Suprapubic skin (tissue), 4 donors: ENCODE data around the gene PPP3CB. TPM values are rescaled to one million over a fixed set of nuclear protein-coding genes. Genes with fewer than 3 reads are reported as not detected.

ENCODE experiments used
- DNase-seq, 2 donors: peaks; one replicate each; pipeline ENCODE4 v3.0.0-alpha.2; 2019; ENCODE audit warnings: low spot score in 2 of 2
- H3K27ac ChIP-seq: fragments of 200-600 bp; sonication (generic); one replicate; pipeline ENCODE4 v1.5.1; 2019
- H3K27me3 ChIP-seq: fragments of 200-600 bp; sonication (generic); one replicate; pipeline ENCODE4 v1.5.1; 2019
- H3K36me3 ChIP-seq: fragments of 200-600 bp; sonication (generic); one replicate; pipeline ENCODE4 v1.5.1; 2019
- H3K4me1 ChIP-seq: fragments of 200-600 bp; sonication (generic); one replicate; pipeline ENCODE4 v1.5.1; 2019
- H3K4me3 ChIP-seq: fragments of 200-600 bp; sonication (generic); one replicate; pipeline ENCODE4 v1.5.1; 2019; ENCODE audit warnings: mild to moderate bottlenecking
- H3K9me3 ChIP-seq: fragments of 200-600 bp; sonication (generic); one replicate; pipeline ENCODE4 v1.5.1; 2019
- EP300 ChIP-seq: sonication (generic); formaldehyde crosslinking; IDR thresholded peaks from one replicate; pipeline ENCODE4 v1.6.1; 2017; ENCODE audit warnings: antibody characterized with exemption
- POLR2A ChIP-seq, 2 donors: fragments of 450-650 bp; IDR thresholded peaks; one replicate each; pipeline ENCODE4 v1.6.1; 2017; ENCODE audit warnings: antibody characterized with exemption in 2 of 2, mild to moderate bottlenecking in 2 of 2, moderate library complexity in 2 of 2
- POLR2AphosphoS5 ChIP-seq, 3 donors: sonication (generic); formaldehyde crosslinking; IDR thresholded peaks; one replicate each; pipeline ENCODE4 v1.6.1; 2017; ENCODE audit warnings: antibody characterized with exemption in 3 of 3
- WGBS: methylation state at CpG from one replicate; pipeline ENCODE4 v1.1.5; 2018; 5-methylcytosine and 5-hydroxymethylcytosine counted together
- total RNA-seq, 4 donors: library from RNA; depleted of rRNA; stranded (reverse); fragments of >200 nt; gene quantifications; one replicate each; pipeline ENCODE4 v1.1.0, GENCODE V29; 2016
- TF ChIP-seq, protein P1 (sequence below), 2 donors: fragments of 200-600 bp in 1 of 2; fragments of 450-650 bp in 1 of 2; sonication (generic) in 1 of 2; IDR thresholded peaks; one replicate each; pipeline ENCODE4 v1.5.1; 2016 to 2019; ENCODE audit warnings: antibody characterized with exemption in 2 of 2, mild to moderate bottlenecking in 1 of 2, moderate library complexity in 1 of 2

The PPP3CB gene
- total RNA-seq, 4 donors from 2014 or later: 24.9 to 45.4 (median 30.5) TPM

DNA sequence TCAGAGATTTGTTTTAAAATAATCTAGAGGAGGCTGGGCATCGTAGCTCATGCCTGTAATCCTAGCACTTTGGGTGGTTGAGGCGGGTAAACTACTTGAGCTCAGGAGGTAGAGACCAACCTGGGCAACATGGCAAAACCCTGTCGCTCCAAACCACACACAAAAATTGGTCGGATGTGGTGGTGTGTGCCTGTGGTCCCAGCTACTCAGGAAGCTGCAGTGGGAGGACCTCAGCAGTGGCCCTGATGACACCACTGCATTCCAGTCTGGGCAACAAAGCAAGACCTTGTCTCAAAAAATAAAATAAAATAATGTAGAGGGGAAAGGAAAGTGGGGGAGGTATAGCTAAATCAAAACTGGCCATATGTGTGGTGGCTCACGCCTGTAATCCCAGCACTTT is 13.9 kb upstream of the PPP3CB start:
- WGBS: 89% methylated on average over 5 of the region's 5 CpGs
- no peak for DNase-seq
- H3K27me3 ChIP-seq: no peaks in the 10 kb centered on the region
- TF ChIP-seq EP300: no peak
- TF ChIP-seq POLR2A (IDR thresholded peaks at IDR 0.05): no peak
- TF ChIP-seq, protein P1, sequence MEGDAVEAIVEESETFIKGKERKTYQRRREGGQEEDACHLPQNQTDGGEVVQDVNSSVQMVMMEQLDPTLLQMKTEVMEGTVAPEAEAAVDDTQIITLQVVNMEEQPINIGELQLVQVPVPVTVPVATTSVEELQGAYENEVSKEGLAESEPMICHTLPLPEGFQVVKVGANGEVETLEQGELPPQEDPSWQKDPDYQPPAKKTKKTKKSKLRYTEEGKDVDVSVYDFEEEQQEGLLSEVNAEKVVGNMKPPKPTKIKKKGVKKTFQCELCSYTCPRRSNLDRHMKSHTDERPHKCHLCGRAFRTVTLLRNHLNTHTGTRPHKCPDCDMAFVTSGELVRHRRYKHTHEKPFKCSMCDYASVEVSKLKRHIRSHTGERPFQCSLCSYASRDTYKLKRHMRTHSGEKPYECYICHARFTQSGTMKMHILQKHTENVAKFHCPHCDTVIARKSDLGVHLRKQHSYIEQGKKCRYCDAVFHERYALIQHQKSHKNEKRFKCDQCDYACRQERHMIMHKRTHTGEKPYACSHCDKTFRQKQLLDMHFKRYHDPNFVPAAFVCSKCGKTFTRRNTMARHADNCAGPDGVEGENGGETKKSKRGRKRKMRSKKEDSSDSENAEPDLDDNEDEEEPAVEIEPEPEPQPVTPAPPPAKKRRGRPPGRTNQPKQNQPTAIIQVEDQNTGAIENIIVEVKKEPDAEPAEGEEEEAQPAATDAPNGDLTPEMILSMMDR (IDR thresholded peaks at IDR 0.05): no peak
- no peak for TF ChIP-seq POLR2AphosphoS5 (IDR thresholded peaks at IDR 0.05)
- H3K4me1 ChIP-seq: no peaks in the 10 kb centered on the region
- no peak overlapping the region for H3K4me3 ChIP-seq
- peaks cover 29% of the 10 kb centered on the region for H3K36me3 ChIP-seq
- no peaks in the 10 kb centered on the region for H3K9me3 ChIP-seq
- H3K27ac ChIP-seq: no peak overlapping the region

DNA sequence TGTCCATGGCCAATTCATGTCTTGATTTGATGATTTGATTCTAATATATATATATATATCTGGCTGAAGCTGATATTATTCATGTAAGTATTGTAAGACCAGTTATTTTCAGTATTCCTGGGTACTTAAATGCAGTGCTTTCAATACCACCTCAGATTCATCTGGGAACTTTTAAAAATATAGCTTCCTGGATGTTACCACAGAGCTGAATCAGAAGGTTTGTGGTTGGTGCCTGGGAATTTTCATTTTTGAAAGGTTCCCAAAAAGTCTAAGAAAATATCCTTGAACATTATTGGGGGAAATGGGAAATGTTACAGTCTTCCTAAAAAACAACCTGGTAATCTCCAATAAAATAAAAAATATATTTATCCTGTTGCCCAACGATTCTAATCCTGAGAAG is 10.7 kb upstream of the PPP3CB start:
- Histone ChIP-seq H3K9me3 (no peaks in the 10 kb centered on the region), H3K27me3 (no peaks in the 10 kb centered on the region), H3K4me1 (no peaks in the 10 kb centered on the region), H3K27ac (no peak overlapping the region), H3K36me3 (peaks cover 31% of the 10 kb centered on the region), H3K4me3 (no peak overlapping the region)
- DNase-seq: no peak
- WGBS: 78% methylated on average over 1 of the region's 1 CpG
- TF ChIP-seq, protein P1 (IDR thresholded peaks at IDR 0.05): no peak
- TF ChIP-seq POLR2AphosphoS5 (IDR thresholded peaks at IDR 0.05): no peak

DNA sequence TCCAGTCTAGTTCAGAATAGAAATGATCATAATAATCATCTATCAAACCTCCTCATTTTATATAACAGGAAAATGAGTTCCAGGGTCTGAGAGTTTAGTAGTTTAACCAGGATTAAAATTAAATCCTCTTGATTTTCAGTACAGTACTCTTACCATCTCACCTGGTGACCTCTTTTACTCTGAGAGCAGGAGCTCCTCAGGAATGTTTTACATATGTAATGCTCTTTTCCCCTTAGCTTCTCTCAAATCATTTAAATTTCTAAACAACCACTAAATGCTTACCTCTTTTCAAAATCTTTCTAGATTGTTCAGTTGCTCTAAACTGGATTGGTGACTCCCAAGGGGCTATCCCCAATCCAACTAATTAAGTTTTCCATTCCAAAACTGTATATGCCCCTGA is 10.2 kb upstream of the PPP3CB start:
- no peaks in the 10 kb centered on the region for H3K4me1 ChIP-seq
- H3K36me3 ChIP-seq: peaks cover 31% of the 10 kb centered on the region
- H3K27me3 ChIP-seq: no peaks in the 10 kb centered on the region
- H3K27ac ChIP-seq: no peak overlapping the region
- no peak for TF ChIP-seq POLR2A (IDR thresholded peaks at IDR 0.05)
- no peak for TF ChIP-seq POLR2AphosphoS5 (IDR thresholded peaks at IDR 0.05)
- TF ChIP-seq EP300: no peak
- TF ChIP-seq, protein P1 (IDR thresholded peaks at IDR 0.05): no peak
- no peaks in the 10 kb centered on the region for H3K9me3 ChIP-seq
- H3K4me3 ChIP-seq: no peak overlapping the region
- no peak for DNase-seq

DNA sequence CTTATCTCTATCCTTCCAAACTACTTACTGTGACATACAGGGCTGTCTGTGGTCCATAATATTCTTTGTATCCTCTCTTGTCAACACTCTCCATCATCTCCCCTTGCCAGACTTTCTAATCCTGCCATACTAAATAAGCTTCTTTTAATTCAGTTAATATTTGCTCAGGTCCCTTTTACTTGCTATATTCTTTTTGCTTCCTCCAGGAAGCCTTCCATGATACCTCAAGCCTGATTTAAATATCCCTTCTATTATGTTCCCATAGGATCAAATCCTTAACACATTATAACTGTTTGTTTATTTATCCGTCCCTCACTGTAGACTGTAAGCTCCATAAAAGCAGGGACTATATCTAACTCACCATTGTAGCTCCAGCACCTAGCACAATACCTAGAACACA is 7.2 kb upstream of the PPP3CB start:
- Histone ChIP-seq H3K4me1 (no peaks in the 10 kb centered on the region), H3K27me3 (no peaks in the 10 kb centered on the region), H3K36me3 (peaks cover 61% of the 10 kb centered on the region), H3K27ac (no peak overlapping the region), H3K9me3 (no peaks in the 10 kb centered on the region), H3K4me3 (no peak overlapping the region)
- WGBS: 98% methylated on average over 1 of the region's 1 CpG
- no peak for DNase-seq
- TF ChIP-seq EP300: no peak

DNA sequence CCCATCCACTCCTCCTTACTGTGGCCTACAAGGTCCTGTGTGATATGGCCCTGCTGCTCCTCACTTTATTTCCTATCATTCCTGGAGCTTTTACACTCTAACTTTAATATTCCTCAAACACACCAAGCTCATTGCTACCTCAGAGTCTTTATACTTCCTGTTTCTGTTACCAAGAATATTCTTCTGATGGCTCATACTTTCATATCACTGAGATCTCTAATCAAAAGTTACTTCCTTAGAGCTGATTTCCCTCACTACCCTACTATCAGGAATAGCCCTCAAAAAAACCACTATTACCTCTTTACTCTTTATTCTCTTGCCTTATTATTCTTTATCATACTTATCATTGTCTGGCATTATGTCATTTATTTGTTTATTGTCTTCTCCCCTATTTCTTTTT is 5.8 kb upstream of the PPP3CB start:
- peaks cover 60% of the 10 kb centered on the region for H3K36me3 ChIP-seq
- no peak for DNase-seq
- H3K4me1 ChIP-seq: peaks cover 3% of the 10 kb centered on the region

DNA sequence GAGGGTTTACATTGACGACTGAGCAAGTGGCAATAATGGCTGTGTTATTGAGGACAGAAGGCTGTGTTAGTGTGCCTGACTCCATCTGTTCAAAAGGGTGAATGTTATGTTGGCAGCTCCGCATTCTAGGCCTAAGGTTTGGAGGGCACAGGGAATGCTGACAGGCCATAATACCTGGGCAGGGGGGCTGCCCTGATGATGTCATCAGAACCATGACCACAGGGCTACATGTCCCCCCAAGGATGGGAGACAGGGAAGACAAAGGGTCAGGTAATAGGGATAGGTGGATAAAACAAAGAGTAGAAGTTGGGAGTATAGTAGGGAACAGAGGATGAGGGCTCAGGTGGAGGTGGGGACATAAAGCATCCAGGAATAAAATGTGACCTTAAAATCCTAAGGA is 1.8 kb upstream of the PPP3CB start:
- no peaks in the 10 kb centered on the region for H3K9me3 ChIP-seq
- no peak overlapping the region for H3K27ac ChIP-seq
- H3K4me3 ChIP-seq: no peak overlapping the region
- TF ChIP-seq, protein P1 (IDR thresholded peaks at IDR 0.05): no peak
- TF ChIP-seq EP300 (no peak), POLR2AphosphoS5 (IDR thresholded peaks at IDR 0.05) (no peak), POLR2A (IDR thresholded peaks at IDR 0.05) (no peak)
- no peaks in the 10 kb centered on the region for H3K27me3 ChIP-seq
- peaks cover 34% of the 10 kb centered on the region for H3K4me1 ChIP-seq
- WGBS: 78% methylated on average over 2 of the region's 2 CpGs
- no peak for DNase-seq
- H3K36me3 ChIP-seq: peaks cover 33% of the 10 kb centered on the region

More for the DNA sequence above, 5.8 kb upstream of the PPP3CB start:
- H3K27me3 ChIP-seq: no peaks in the 10 kb centered on the region
- TF ChIP-seq POLR2AphosphoS5 (IDR thresholded peaks at IDR 0.05): no peak
- TF ChIP-seq POLR2A (IDR thresholded peaks at IDR 0.05): no peak
- TF ChIP-seq, protein P1 (IDR thresholded peaks at IDR 0.05): no peak
- no peak for TF ChIP-seq EP300
- H3K4me3 ChIP-seq: no peak overlapping the region
- no peaks in the 10 kb centered on the region for H3K9me3 ChIP-seq
- H3K27ac ChIP-seq: no peak overlapping the region
